ENCODE measurements around the gene MGST3. TPM values are rescaled to one million over a fixed set of nuclear protein-coding genes. Genes with fewer than 3 reads are reported as not detected.
"Not testable (repeated sequence)": the region's sequence is repeated elsewhere in the genome, so short reads cannot be mapped to it uniquely, and the experiment has no call there.

MGST3 gene
- total RNA-seq, 1 experiment from 2014 or later, result 103 TPM

DNA sequence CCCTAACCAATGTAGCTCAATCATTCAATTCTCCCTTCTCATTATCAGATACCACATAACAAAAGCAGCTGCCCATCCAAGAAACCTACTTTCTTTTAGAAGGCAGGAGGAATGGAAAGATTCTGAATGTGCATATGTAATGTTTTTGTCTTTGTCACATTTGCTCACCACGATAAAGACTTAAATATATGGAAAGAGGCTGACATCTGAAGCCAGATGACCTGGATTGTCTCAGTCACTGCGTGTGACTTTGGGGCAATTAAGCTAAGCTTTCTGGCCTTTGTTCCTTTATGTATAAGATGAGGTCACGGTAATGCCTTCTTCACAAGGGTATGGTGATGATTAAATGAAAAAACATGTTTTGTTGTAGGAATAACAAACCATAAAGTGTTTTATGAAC, 44.6 kb upstream of the MGST3 start:
- intact Hi-C loops (cut with micrococcal nuclease; ENCODE audit: unreplicated experiment), result no loop called here

DNA sequence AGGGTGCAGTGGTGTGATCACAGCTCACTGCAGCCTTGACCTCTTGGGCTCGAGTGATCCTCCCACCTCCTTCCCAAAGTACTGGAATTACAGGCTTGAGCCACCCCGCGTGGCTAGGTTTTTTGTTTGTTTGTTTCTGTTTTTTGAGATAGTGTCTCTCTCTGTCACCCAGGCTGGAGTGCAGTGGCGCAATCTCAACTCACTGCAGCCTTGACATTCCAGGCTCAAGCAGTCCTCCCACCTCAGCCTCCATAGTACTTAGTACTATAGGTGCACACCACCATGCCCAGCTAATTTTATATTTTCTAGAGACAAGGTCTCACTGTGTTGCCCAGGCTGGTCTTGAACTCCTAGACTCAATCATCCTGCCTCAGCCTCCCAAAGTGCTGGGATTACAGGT, 39.6 kb upstream of the MGST3 start:
- H3K36me3 ChIP-seq (ENCODE audit: control insufficient read depth, insufficient read depth, low read length); DNase-seq (ENCODE audit: low read depth, low spot score); H3K4me3 ChIP-seq (ENCODE audit: low read depth in 2 of 2, low read length in 2 of 2); BruUV-seq (replicated peaks); POLR2A ChIA-PET; ATAC-seq; in situ Hi-C loops (cut with HindIII; ENCODE audit: low pct_unique_long_range_greater_than_20kb, low sequenced_read_pairs); H3K4me1 ChIP-seq (ENCODE audit: control insufficient read depth, insufficient read depth, low read length); H3K9me3 ChIP-seq (ENCODE audit: control insufficient read depth, insufficient read depth, low read depth, low read length); H3K27ac ChIP-seq (ENCODE audit: low read length): not testable (repeated sequence)
- CTCF ChIA-PET, result interaction anchor here (0.7 to 1.5 kb wide), 3 partner anchors 23 to 462 kb away, joined by 3 to 5 read pairs (median 4); no protein-coding TSS in a partner anchor
- intact Hi-C loops (cut with micrococcal nuclease; ENCODE audit: unreplicated experiment), result loop anchor here (5.0 kb wide), 1 partner anchor 449 kb away; no protein-coding TSS in a partner anchor
- peaks cover 19% of the 10 kb centered on the region; the same call in 1 of the 2 replicates for H3K27me3 ChIP-seq (ENCODE audit: control insufficient read depth, insufficient read depth, low read length)

More for the DNA sequence above, 44.6 kb upstream of the MGST3 start:
- Histone ChIP-seq H3K4me3 (ENCODE audit: low read depth in 2 of 2, low read length in 2 of 2) (no peak overlapping the region), H3K27me3 (ENCODE audit: control insufficient read depth, insufficient read depth, low read length) (peaks cover 9% of the 10 kb centered on the region; the same call in 1 of the 2 replicates), H3K36me3 (ENCODE audit: control insufficient read depth, insufficient read depth, low read length) (no peaks in the 10 kb centered on the region), H3K9me3 (ENCODE audit: control insufficient read depth, insufficient read depth, low read depth, low read length) (no peaks in the 10 kb centered on the region), H3K27ac (ENCODE audit: low read length) (no peak overlapping the region), H3K4me1 (ENCODE audit: control insufficient read depth, insufficient read depth, low read length) (no peaks in the 10 kb centered on the region)
- ChIA-PET POLR2A (no interaction called here), CTCF (no interaction called here)
- ATAC-seq (no peak), DNase-seq (ENCODE audit: low read depth, low spot score) (no peak)
- in situ Hi-C loops (cut with HindIII; ENCODE audit: low pct_unique_long_range_greater_than_20kb, low sequenced_read_pairs), result no loop called here
- no TSS peak for BruUV-seq (replicated peaks)
- no peak for TF ChIP-seq SIN3A (IDR thresholded peaks at IDR 0.05; ENCODE audit: borderline replicate concordance, insufficient read depth, low read depth, low read length)
- TF ChIP-seq, protein P1, sequence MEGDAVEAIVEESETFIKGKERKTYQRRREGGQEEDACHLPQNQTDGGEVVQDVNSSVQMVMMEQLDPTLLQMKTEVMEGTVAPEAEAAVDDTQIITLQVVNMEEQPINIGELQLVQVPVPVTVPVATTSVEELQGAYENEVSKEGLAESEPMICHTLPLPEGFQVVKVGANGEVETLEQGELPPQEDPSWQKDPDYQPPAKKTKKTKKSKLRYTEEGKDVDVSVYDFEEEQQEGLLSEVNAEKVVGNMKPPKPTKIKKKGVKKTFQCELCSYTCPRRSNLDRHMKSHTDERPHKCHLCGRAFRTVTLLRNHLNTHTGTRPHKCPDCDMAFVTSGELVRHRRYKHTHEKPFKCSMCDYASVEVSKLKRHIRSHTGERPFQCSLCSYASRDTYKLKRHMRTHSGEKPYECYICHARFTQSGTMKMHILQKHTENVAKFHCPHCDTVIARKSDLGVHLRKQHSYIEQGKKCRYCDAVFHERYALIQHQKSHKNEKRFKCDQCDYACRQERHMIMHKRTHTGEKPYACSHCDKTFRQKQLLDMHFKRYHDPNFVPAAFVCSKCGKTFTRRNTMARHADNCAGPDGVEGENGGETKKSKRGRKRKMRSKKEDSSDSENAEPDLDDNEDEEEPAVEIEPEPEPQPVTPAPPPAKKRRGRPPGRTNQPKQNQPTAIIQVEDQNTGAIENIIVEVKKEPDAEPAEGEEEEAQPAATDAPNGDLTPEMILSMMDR (IDR thresholded peaks at IDR 0.05), result no peak
- no peak for TF ChIP-seq TCF7L2 (IDR thresholded peaks at IDR 0.05; ENCODE audit: low read depth, low read length)
- TF ChIP-seq, protein P2, sequence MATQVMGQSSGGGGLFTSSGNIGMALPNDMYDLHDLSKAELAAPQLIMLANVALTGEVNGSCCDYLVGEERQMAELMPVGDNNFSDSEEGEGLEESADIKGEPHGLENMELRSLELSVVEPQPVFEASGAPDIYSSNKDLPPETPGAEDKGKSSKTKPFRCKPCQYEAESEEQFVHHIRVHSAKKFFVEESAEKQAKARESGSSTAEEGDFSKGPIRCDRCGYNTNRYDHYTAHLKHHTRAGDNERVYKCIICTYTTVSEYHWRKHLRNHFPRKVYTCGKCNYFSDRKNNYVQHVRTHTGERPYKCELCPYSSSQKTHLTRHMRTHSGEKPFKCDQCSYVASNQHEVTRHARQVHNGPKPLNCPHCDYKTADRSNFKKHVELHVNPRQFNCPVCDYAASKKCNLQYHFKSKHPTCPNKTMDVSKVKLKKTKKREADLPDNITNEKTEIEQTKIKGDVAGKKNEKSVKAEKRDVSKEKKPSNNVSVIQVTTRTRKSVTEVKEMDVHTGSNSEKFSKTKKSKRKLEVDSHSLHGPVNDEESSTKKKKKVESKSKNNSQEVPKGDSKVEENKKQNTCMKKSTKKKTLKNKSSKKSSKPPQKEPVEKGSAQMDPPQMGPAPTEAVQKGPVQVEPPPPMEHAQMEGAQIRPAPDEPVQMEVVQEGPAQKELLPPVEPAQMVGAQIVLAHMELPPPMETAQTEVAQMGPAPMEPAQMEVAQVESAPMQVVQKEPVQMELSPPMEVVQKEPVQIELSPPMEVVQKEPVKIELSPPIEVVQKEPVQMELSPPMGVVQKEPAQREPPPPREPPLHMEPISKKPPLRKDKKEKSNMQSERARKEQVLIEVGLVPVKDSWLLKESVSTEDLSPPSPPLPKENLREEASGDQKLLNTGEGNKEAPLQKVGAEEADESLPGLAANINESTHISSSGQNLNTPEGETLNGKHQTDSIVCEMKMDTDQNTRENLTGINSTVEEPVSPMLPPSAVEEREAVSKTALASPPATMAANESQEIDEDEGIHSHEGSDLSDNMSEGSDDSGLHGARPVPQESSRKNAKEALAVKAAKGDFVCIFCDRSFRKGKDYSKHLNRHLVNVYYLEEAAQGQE (IDR thresholded peaks at IDR 0.05; ENCODE audit: insufficient read depth in 1 of 2, low read depth in 2 of 2, low read length in 1 of 2), result no peak
- no peak for TF ChIP-seq POLR2AphosphoS5 (IDR thresholded peaks at IDR 0.05; ENCODE audit: low read depth, low read length)

DNA sequence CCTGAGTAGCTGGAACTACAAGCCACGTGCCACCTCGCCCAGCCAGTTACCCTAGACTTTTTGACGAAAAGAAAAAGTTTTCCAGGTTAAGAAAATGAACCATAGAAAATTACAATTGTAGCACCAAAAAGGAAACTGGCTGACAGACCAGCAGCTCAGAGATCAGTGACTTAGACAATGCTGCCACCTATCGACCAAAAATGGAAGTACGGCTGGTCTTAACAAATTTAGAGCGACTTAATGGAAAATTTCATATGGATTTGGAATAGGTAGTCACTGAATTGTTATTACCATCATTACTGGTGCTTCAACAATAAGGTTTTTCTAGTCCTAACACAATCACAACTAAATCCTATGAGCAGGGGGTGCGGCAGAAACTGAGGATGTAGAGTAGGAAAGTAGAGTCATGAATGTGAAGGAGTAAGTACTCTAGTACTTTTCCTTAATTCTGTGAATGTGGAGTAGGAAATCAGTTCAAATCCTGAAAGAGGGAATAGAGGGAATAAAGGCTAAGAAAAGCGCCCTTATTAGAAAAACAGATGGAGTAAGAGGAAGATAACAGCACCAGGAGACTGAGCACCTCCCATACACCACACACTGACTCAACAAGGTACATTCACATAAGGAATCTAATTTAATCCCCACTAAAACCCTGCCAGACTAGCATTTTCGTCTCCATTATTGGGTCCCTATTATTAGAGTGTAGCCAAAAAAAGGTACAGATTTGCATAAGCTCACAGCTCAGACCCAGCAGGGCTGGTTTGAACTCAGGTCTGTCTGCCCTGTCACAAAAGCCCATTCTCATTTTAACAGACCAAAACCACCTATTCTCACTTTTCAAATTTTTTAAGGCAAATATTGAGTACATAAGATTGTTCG, 37.9 kb upstream of the MGST3 start:
- DNase-seq (ENCODE audit: low read depth, low spot score), result peak; percentile 73
- intact Hi-C loops (cut with micrococcal nuclease; ENCODE audit: unreplicated experiment) (loop anchor here (1.0 to 5.0 kb wide), 3 partner anchors 189 to 451 kb away; no protein-coding TSS in a partner anchor), in situ Hi-C loops (cut with HindIII; ENCODE audit: low pct_unique_long_range_greater_than_20kb, low sequenced_read_pairs) (no loop called here)
- Histone ChIP-seq H3K9me3 (ENCODE audit: control insufficient read depth, insufficient read depth, low read depth, low read length) (no peaks in the 10 kb centered on the region), H3K27me3 (ENCODE audit: control insufficient read depth, insufficient read depth, low read length) (peaks cover 19% of the 10 kb centered on the region; the same call in 1 of the 2 replicates), H3K4me3 (ENCODE audit: low read depth in 2 of 2, low read length in 2 of 2) (no peak overlapping the region), H3K27ac (ENCODE audit: low read length) (no peak overlapping the region), H3K4me1 (ENCODE audit: control insufficient read depth, insufficient read depth, low read length) (no peaks in the 10 kb centered on the region), H3K36me3 (ENCODE audit: control insufficient read depth, insufficient read depth, low read length) (no peaks in the 10 kb centered on the region)
- POLR2A ChIA-PET, result no interaction called here
- ATAC-seq, result peak; percentile 69
- TF ChIP-seq, protein P1 (IDR thresholded peaks at IDR 0.05), result peak; percentile 87
- TF ChIP-seq, protein P2 (IDR thresholded peaks at IDR 0.05; ENCODE audit: insufficient read depth in 1 of 2, low read depth in 2 of 2, low read length in 1 of 2), result no peak
- CTCF ChIA-PET, result interaction anchor here (0.6 to 1.5 kb wide), 3 partner anchors 200 to 1677 kb away, joined by 3 to 7 read pairs (median 5); no protein-coding TSS in a partner anchor
- BruUV-seq (replicated peaks), result no TSS peak

Data from Panc1 (cell line).